CD4-positive, alpha-beta T cell treated with Interleukin-4 for 4 hours (primary cell): ENCODE results near the gene FNIP1.
A peak's percentile ranks its signal among the peaks of the same experiment; 100 is the strongest.
"Not testable (repeated sequence)": the region's sequence is repeated elsewhere in the genome, so short reads cannot be mapped to it uniquely, and the experiment has no call there.

Experiments
- DNase-seq: peaks from one replicate; pipeline ENCODE4 v3.0.0-alpha.2; 2020

Gene FNIP1

GRCh38 chr5:131682175-131682574 is 114.6 kb downstream of the FNIP1 start:
- no peak for DNase-seq

GRCh38 chr5:131679911-131680310 is 116.9 kb downstream of the FNIP1 start:
- no peak for DNase-seq

- not testable (repeated sequence) for DNase-seq
Observed at GRCh38 chr5:131678273-131678672, 118.5 kb downstream of the FNIP1 start.

GRCh38 chr5:131677115-131677514 is 119.7 kb downstream of the FNIP1 start:
- no peak for DNase-seq

GRCh38 chr5:131672776-131673175 is 124.0 kb downstream of the FNIP1 start:
- DNase-seq = no peak

- no peak for DNase-seq
Observed at GRCh38 chr5:131671994-131672655, 124.7 kb downstream of the FNIP1 start.

GRCh38 chr5:131671409-131671808 is 125.4 kb downstream of the FNIP1 start:
- no peak for DNase-seq

- no peak for DNase-seq
Observed at GRCh38 chr5:131664929-131665328, 131.9 kb downstream of the FNIP1 start.

GRCh38 chr5:131661933-131662332 is 134.9 kb downstream of the FNIP1 start:
- DNase-seq = no peak

- no peak for DNase-seq
Observed at GRCh38 chr5:131659841-131660240, 137.0 kb downstream of the FNIP1 start.

- no peak for DNase-seq
Observed at GRCh38 chr5:131659290-131659689, 137.5 kb downstream of the FNIP1 start.

- no peak for DNase-seq
Observed at GRCh38 chr5:131654776-131655175, 142.0 kb downstream of the FNIP1 start.

GRCh38 chr5:131654309-131654708 is 142.5 kb downstream of the FNIP1 start:
- DNase-seq = no peak

GRCh38 chr5:131649161-131649560 is 147.7 kb downstream of the FNIP1 start:
- no peak for DNase-seq

- DNase-seq = no peak
Observed at GRCh38 chr5:131647048-131647769, 149.6 kb downstream of the FNIP1 start.

- no peak for DNase-seq
Observed at GRCh38 chr5:131644822-131645221, 152.0 kb downstream of the FNIP1 start.

- no peak for DNase-seq
Observed at GRCh38 chr5:131644370-131644769, 152.4 kb downstream of the FNIP1 start.

- DNase-seq = no peak
Observed at GRCh38 chr5:131641494-131641893, 155.3 kb downstream of the FNIP1 start.

GRCh38 chr5:131640043-131640856 is 156.6 kb downstream of the FNIP1 start:
- peak; percentile 71 for DNase-seq

- no peak for DNase-seq
Observed at GRCh38 chr5:131639148-131639547, 157.7 kb downstream of the FNIP1 start.

- DNase-seq = no peak
Observed at GRCh38 chr5:131637694-131638093, 159.1 kb downstream of the FNIP1 start.

GRCh38 chr5:131635684-131636572 is 160.9 kb downstream of the FNIP1 start:
- peak; percentile 35 for DNase-seq
